ENCODE measurements around the gene MYO5C. TPM values are rescaled to one million over a fixed set of nuclear protein-coding genes. Genes with fewer than 3 reads are reported as not detected.

Gene MYO5C
- total and polyA plus RNA-seq, 2 donors from 2014 or later = 4.6 to 41.6 TPM

DNA sequence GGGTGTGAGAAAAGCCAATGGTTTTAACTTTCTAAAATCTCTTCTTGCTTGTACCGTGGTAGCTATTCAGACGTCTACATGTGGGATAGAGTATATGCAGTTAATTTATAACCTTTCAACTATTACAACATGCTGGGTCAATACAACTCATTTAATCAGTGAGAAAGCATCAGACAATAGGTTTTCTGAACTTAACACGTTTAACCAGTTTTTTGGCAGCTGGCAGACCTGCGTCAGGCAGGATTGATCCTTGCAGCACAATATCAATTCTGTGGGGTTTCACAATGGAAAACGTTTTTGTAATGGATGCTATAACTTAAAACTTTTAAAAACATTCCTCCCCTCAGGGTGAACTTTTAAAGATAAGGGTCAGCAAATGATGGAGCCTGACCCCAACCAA lies 110.9 kb downstream of the MYO5C start:
- FAIRE-seq (no peak), DNase-seq (no peak)
- Histone ChIP-seq H3K27me3 (ENCODE audit: control insufficient read depth, insufficient read depth, low read length) (no peaks in the 10 kb centered on the region), H3K27ac (ENCODE audit: low read depth in 2 of 2, low read length in 2 of 2) (no peak overlapping the region), H3K4me3 (ENCODE audit: low read length in 3 of 3) (no peak overlapping the region), H3K9me3 (ENCODE audit: control insufficient read depth in 2 of 3, insufficient read depth in 1 of 3, low read length in 3 of 3) (no peaks in the 10 kb centered on the region), H3K4me1 (ENCODE audit: control insufficient read depth in 2 of 3, insufficient read depth in 2 of 3, low read depth in 1 of 3, low read length in 3 of 3) (peaks cover 0 to 3% (median 0%) of the 10 kb centered on the region in 3 donors), H3K9ac (ENCODE audit: low read length in 3 of 3) (no peak overlapping the region), H3K36me3 (ENCODE audit: control insufficient read depth in 2 of 3, insufficient read depth in 3 of 3, low read length in 3 of 3) (no peaks in the 10 kb centered on the region)
- intact Hi-C loops (cut with DNase I) = no loop called here
- TF ChIP-seq, protein P1, sequence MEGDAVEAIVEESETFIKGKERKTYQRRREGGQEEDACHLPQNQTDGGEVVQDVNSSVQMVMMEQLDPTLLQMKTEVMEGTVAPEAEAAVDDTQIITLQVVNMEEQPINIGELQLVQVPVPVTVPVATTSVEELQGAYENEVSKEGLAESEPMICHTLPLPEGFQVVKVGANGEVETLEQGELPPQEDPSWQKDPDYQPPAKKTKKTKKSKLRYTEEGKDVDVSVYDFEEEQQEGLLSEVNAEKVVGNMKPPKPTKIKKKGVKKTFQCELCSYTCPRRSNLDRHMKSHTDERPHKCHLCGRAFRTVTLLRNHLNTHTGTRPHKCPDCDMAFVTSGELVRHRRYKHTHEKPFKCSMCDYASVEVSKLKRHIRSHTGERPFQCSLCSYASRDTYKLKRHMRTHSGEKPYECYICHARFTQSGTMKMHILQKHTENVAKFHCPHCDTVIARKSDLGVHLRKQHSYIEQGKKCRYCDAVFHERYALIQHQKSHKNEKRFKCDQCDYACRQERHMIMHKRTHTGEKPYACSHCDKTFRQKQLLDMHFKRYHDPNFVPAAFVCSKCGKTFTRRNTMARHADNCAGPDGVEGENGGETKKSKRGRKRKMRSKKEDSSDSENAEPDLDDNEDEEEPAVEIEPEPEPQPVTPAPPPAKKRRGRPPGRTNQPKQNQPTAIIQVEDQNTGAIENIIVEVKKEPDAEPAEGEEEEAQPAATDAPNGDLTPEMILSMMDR (IDR thresholded peaks at IDR 0.05; ENCODE audit: borderline replicate concordance, extremely low read depth, insufficient read depth) = no peak

DNA sequence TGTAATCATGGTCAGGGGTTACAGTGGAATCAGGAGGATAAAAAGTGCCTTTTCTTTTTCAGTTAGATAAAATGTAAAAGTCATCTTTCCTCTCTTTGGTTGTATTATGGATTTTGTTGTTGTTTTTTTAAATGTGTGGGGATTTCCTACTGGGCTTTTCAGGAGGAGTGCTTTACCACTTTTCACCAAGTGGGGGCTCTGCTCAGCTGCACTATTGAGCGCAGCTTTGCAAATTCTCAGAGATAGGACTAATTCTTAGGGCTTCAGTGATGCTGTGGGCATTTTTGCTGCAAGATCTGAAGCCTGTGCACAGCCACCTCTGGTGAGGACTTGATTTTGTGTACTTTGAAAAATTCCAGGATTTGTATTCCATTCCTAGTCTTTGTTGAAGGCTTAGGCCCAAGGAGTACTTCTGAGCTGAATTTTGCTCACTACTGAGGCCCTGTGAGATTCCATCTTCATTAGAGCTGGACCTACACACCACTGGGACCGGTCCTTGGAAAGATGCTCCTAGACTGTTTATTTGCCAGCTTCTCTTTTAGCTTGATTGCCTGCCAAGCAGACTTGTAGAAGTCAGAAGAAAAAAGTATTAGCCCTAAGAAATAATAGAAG lies 111.9 kb downstream of the MYO5C start:
- TF ChIP-seq, protein P1 (IDR thresholded peaks at IDR 0.05; ENCODE audit: borderline replicate concordance, extremely low read depth, insufficient read depth) = no peak
- intact Hi-C loops (cut with DNase I) = no loop called here
- H3K27ac ChIP-seq (ENCODE audit: low read depth in 2 of 2, low read length in 2 of 2) = no peak overlapping the region
- peak in 3 of 5 donors; percentile 30 to 46 (median 41) for DNase-seq
- H3K9me3 ChIP-seq (ENCODE audit: control insufficient read depth in 2 of 3, insufficient read depth in 1 of 3, low read length in 3 of 3) = no peaks in the 10 kb centered on the region
- no peak overlapping the region for H3K9ac ChIP-seq (ENCODE audit: low read length in 3 of 3)
- no peak overlapping the region for H3K4me3 ChIP-seq (ENCODE audit: low read length in 3 of 3)
- no peaks in the 10 kb centered on the region for H3K36me3 ChIP-seq (ENCODE audit: control insufficient read depth in 2 of 3, insufficient read depth in 3 of 3, low read length in 3 of 3)
- peaks cover 0 to 7% (median 4%) of the 10 kb centered on the region in 3 donors for H3K4me1 ChIP-seq (ENCODE audit: control insufficient read depth in 2 of 3, insufficient read depth in 2 of 3, low read depth in 1 of 3, low read length in 3 of 3)
- FAIRE-seq = no peak
- no peaks in the 10 kb centered on the region for H3K27me3 ChIP-seq (ENCODE audit: control insufficient read depth, insufficient read depth, low read length)

- Histone ChIP-seq H3K27ac (ENCODE audit: low read depth in 2 of 2, low read length in 2 of 2) (no peak overlapping the region), H3K36me3 (ENCODE audit: control insufficient read depth in 2 of 3, insufficient read depth in 3 of 3, low read length in 3 of 3) (no peaks in the 10 kb centered on the region), H3K9ac (ENCODE audit: low read length in 3 of 3) (no peak overlapping the region), H3K4me1 (ENCODE audit: control insufficient read depth in 2 of 3, insufficient read depth in 2 of 3, low read depth in 1 of 3, low read length in 3 of 3) (peaks cover 0 to 9% (median 8%) of the 10 kb centered on the region in 3 donors), H3K27me3 (ENCODE audit: control insufficient read depth, insufficient read depth, low read length) (no peaks in the 10 kb centered on the region), H3K4me3 (ENCODE audit: low read length in 3 of 3) (no peak overlapping the region), H3K9me3 (ENCODE audit: control insufficient read depth in 2 of 3, insufficient read depth in 1 of 3, low read length in 3 of 3) (no peaks in the 10 kb centered on the region)
- FAIRE-seq (no peak), DNase-seq (no peak)
- intact Hi-C loops (cut with DNase I) = no loop called here
- TF ChIP-seq, protein P1 (IDR thresholded peaks at IDR 0.05; ENCODE audit: borderline replicate concordance, extremely low read depth, insufficient read depth) = no peak
These were observed 113.4 kb downstream of the MYO5C start for GRCh38 chr15:52181938-52182780.
